K562 (cell line): ENCODE results near the gene ABHD8. TPM values are rescaled to one million over a fixed set of nuclear protein-coding genes. Genes with fewer than 3 reads are reported as not detected.

Experiments used
- CCNT2 ChIP-seq: IDR thresholded peaks from 2 replicates; pipeline ENCODE4 v1.6.1; 2011; ENCODE audit warnings: borderline replicate concordance, low read depth, mild to moderate bottlenecking, moderate library complexity, mixed read lengths, low read length; ENCODE audit not compliant: insufficient read length; ENCODE audit errors: extremely low read depth
- DACH1 ChIP-seq: fragments of 450-650 bp; IDR thresholded peaks from 2 replicates; pipeline ENCODE4 v1.6.1; 2018; ENCODE audit not compliant: partially characterized antibody
- HNRNPH1 ChIP-seq: fragments of 200-400 bp; formaldehyde crosslinking; optimal IDR thresholded peaks from 2 replicates; pipeline ENCODE3; 2017; ENCODE audit warnings: low read depth, mild to moderate bottlenecking, low read length, moderate library complexity
- PCBP1 ChIP-seq: fragments of 200-400 bp; formaldehyde crosslinking; IDR thresholded peaks from 2 replicates; pipeline ENCODE4 v1.6.1; 2018; ENCODE audit warnings: mild to moderate bottlenecking, low read depth, low read length; ENCODE audit not compliant: poor library complexity, severe bottlenecking
- POLR2A ChIP-seq: fragments of 450-650 bp; conservative IDR thresholded peaks from 2 replicates; pipeline ENCODE4 v1.6.1; 2016
- RBFOX2 ChIP-seq: fragments of 200-400 bp; formaldehyde crosslinking; IDR thresholded peaks from 2 replicates; pipeline ENCODE4 v1.6.1; 2017; ENCODE audit warnings: low read depth, mild to moderate bottlenecking, low read length, moderate library complexity
- ZNF707 ChIP-seq: fragments of 250-450 bp; sonication (Bioruptor Pico); conservative IDR thresholded peaks from 2 replicates; pipeline ENCODE4 v1.8.0; 2022; ENCODE audit warnings: inconsistent platforms, mild to moderate bottlenecking, moderate library complexity
- ZNF830 ChIP-seq: fragments of 250-450 bp; sonication (Bioruptor Pico); IDR thresholded peaks from 2 replicates; pipeline ENCODE4 v1.5.0; 2021; ENCODE audit warnings: mild to moderate bottlenecking
- polyA plus RNA-seq, 8 experiments: library from polyadenylated mRNA; depleted of rRNA in 4 of 8; stranded (reverse) in 5 of 8; unstranded in 3 of 8; fragments of >200 nt; fragmentation: Nextera tagmentation in 2 of 8; fragmentation: Illumina TruSeq in 1 of 8; extraction: Ambion mirVana in 2 of 8; extraction: Trizol in 1 of 8; gene quantifications; 2 replicates each; pipeline versions ENCODE4 v1.2.1 to v1.2.3, GENCODE V29; 2011 to 2014; ENCODE audit warnings: inconsistent platforms in 1 of 8, missing spikeins in 1 of 8
- total RNA-seq, 7 experiments: library from RNA; depleted of rRNA in 6 of 7; stranded (reverse); fragments of >200 nt in 6 of 7; fragmentation: Illumina TruSeq in 2 of 7; extraction: Trizol in 2 of 7; gene quantifications; 2 replicates each; pipeline versions ENCODE4 v1.2.1 to v1.2.3, GENCODE V29; 2011 to 2021; ENCODE audit warnings: low replicate concordance in 1 of 7
- TF ChIP-seq, protein P1 (sequence below), 2 experiments: fragments of 250-450 bp in 1 of 2; fragments of 450-650 bp in 1 of 2; sonication (Bioruptor Pico) in 1 of 2; IDR thresholded peaks; 2 replicates each; pipeline versions ENCODE4 v1.6.1 to v1.8.0; 2016 to 2021; ENCODE audit warnings: mild to moderate bottlenecking in 2 of 2, moderate library complexity in 2 of 2, missing compliant biosample characterization in 1 of 2, missing genetic modification characterization in 1 of 2
- TF ChIP-seq, protein P2 (sequence below), 2 experiments: IDR thresholded peaks; 2 replicates each; pipeline ENCODE4 v1.6.1; 2012; ENCODE audit warnings: improper control_type of control experiment in 2 of 2, low read depth in 2 of 2, low read length in 2 of 2, borderline replicate concordance in 1 of 2

The ABHD8 gene
- total and polyA plus RNA-seq, 9 of the 15 experiments (the other 6 are each of a cell fraction or from before 2014, with no cell fraction given), result 0.04 to 6.6 (median 2.0) TPM; not detected in 1

GRCh38 chr19:17309965-17310461, 6.8 kb upstream of the ABHD8 start (continued):
- TF ChIP-seq, protein P1, sequence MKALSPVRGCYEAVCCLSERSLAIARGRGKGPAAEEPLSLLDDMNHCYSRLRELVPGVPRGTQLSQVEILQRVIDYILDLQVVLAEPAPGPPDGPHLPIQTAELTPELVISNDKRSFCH (CRISPR knock-in tag; IDR thresholded peaks at IDR 0.05), result no peak
- TF ChIP-seq, protein P1 (tag; IDR thresholded peaks at IDR 0.05), result no peak
- TF ChIP-seq, protein P2, sequence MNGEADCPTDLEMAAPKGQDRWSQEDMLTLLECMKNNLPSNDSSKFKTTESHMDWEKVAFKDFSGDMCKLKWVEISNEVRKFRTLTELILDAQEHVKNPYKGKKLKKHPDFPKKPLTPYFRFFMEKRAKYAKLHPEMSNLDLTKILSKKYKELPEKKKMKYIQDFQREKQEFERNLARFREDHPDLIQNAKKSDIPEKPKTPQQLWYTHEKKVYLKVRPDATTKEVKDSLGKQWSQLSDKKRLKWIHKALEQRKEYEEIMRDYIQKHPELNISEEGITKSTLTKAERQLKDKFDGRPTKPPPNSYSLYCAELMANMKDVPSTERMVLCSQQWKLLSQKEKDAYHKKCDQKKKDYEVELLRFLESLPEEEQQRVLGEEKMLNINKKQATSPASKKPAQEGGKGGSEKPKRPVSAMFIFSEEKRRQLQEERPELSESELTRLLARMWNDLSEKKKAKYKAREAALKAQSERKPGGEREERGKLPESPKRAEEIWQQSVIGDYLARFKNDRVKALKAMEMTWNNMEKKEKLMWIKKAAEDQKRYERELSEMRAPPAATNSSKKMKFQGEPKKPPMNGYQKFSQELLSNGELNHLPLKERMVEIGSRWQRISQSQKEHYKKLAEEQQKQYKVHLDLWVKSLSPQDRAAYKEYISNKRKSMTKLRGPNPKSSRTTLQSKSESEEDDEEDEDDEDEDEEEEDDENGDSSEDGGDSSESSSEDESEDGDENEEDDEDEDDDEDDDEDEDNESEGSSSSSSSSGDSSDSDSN (IDR thresholded peaks at IDR 0.05; ENCODE audit: borderline replicate concordance in 1 of 2, low read depth in 2 of 2, low read length in 2 of 2), result no peak
- TF ChIP-seq ZNF707 (CRISPR knock-in tag) (no peak), ZNF830 (CRISPR knock-in tag) (no peak), POLR2A (no peak), HNRNPH1 (no peak), PCBP1 (no peak), DACH1 (no peak), CCNT2 (no peak), RBFOX2 (no peak)
